Measurements from ENCODE around the gene SLC25A25.
"Not testable (repeated sequence)": the region's sequence is repeated elsewhere in the genome, so short reads cannot be mapped to it uniquely, and the experiment has no call there.

The SLC25A25 gene

DNA sequence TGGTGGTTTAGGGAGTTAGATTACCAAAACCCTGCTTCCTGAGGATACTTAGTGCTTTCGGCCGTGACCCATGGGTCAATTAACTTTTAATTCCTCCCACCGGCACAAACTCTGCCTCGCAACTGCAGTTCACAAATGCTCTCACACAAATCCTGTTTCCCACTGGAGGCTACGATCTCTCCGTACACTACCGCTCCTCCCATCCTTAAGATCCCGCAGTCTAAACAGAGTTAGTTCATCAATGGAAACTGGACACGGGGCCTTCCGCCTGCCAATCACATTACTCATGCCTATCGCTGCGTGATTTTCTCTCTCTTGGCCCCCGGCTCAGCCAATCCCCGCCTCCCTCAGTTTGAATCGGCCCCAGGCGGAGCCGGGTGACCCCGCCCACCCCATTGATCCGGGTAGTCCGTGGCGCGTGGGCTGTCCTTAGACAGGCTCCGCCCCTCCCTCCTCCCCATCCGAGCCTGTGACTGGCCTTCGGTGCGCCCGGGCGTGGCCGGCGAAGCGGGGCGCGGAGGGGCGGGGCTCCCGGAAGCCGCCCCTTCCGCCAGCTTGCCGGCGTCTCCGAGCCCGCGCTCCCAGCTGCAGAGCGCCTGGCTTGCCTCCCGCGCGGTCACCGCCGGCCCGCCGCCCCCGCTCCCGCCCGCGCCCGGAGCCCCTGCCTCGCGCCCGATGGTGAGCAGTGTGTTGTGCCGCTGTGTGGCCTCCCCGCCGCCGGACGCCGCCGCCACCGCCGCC, at the start of gene SLC25A25:
SLC25A25 (plus strand) TSS at position 588 of the 741 bp plus-strand sequence; CDS start at position 676, 88 bp downstream.
- DNase-seq (ENCODE audit: extremely low spot score, insufficient read length, low read depth) (peak; percentile 88), FAIRE-seq (no peak)

DNA sequence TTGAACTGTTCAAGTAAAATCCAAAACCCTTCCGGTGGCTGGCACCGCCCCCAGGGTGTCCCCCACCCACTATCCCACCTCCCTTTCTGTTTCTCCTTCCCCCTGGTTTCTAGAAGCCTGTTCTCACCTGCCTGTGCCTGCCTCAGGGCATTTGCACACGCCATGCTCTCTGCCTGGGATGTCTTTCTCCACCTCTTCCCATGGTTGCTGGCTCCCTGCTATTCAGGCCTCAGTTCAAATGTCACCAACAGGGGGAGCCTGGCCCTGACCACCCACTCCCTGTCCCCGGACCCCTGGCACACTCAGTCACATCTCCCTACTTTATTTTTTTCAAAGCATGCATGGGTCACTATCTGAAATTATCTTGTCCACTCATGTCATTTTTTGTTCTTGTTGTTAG, 47.3 kb upstream of the SLC25A25 start:
- no peak for FAIRE-seq
- DNase-seq (ENCODE audit: extremely low spot score, insufficient read length, low read depth) = no peak

DNA sequence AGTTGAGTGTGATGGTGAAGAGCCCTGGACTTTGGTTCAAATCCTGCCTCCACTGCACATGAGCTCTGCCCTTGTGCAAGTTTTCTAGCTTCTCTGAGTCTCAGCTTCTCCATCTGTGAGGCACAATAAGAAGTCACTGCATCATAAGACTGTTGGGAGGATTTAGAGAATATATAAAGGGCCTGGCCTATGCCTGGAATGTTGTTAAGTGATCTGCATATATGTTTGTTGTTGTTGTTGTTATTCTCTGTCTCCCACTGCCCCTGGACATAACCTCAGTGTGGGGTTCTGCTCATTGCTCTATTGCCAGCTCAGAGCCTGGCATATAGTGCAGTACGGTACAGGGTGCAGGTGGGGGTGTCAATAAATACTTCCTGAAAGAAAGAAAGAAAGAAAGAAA, 46.9 kb upstream of the SLC25A25 start:
- FAIRE-seq (no peak), DNase-seq (ENCODE audit: extremely low spot score, insufficient read length, low read depth) (no peak)

DNA sequence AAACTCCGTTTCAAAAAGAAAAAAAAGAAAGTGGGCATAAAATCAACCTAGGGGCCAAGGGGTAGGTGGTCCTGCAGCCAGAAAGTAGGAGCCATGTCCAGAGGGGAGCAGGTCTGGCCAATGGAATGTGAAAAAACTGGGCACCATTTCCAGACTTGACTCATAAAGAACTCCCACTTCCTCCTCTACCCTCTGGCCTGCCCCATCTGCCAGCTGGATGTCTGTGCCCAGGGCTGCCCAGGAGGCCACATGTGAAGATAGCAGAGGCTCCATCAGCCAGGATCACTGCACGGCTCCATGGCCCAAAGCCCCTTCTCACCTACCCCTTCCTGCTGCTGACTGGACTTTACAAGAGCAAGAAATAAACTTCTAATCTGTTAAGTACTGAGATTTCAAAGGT, 45.1 kb upstream of the SLC25A25 start:
- FAIRE-seq (no peak), DNase-seq (ENCODE audit: extremely low spot score, insufficient read length, low read depth) (no peak)

DNA sequence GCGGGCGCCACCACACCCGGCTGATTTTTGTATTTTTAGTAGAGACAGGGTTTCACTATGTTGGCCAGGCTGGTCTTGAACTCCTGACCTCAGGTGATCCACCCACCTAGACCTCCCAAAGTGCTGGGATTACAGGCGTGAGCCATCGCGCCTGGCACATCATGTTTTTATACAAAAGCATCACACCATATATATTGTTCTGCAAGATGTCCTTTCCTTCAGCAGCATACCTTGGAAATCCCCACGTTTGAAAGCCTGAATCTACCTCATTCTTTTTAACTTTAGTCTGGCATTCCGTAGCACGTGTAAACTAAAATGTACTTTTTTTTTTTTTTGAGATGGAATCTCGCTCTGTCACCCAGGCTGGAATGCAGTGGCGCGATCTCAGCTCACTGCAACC, 44.4 kb upstream of the SLC25A25 start:
- FAIRE-seq = not testable (repeated sequence)

DNA sequence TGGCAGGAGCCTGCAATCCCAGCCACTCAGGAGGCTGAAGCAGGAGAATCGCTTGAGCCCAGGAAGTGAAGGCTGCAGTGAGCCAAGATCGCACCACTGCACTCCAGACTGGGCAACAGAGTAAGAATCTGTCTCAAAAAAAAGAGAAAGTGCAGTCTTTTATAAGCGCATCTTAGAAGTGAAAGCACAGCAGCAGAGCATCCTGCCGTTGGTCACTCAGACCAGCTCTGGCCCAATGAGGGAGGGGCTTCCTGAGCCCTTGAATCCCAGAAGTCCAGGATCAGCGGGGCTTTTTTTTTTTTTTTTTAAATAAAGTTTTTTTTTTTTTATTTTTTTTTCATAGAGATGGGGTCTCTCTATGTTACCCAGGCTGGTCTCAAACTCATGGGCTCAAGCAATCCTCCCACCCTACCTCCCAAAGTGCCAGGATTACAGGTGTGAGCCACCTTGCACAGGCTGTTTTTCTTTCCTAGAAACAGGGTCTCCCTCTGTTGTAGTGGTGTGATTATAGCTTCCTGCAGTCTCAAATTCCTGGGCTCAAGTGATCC, 43.2 kb upstream of the SLC25A25 start:
- FAIRE-seq = no peak
- DNase-seq (ENCODE audit: extremely low spot score, insufficient read length, low read depth) = no peak

More for the DNA sequence above, 44.4 kb upstream of the SLC25A25 start:
- DNase-seq (ENCODE audit: extremely low spot score, insufficient read length, low read depth) = not testable (repeated sequence)

DNA sequence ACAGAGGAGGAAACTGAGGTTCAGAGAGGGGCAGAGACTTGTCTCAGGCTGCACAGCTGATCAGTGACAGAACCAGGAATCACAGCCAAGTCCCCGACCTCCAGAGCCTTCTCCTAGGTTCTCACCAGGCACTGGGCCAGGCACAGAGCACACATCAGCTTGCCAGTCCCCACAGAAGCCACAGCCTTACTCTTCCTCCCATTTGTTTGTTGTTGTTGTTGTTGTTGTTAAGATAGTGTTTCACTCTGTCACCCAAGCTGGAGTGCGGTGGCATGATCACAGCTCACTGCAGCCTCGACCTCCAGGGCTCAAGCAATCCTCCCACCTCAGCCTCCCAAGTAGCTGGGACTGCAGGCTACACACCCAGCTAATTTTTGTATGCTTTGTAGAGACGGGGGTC, 42.3 kb upstream of the SLC25A25 start:
- no peak for DNase-seq (ENCODE audit: extremely low spot score, insufficient read length, low read depth)
- FAIRE-seq = no peak

DNA sequence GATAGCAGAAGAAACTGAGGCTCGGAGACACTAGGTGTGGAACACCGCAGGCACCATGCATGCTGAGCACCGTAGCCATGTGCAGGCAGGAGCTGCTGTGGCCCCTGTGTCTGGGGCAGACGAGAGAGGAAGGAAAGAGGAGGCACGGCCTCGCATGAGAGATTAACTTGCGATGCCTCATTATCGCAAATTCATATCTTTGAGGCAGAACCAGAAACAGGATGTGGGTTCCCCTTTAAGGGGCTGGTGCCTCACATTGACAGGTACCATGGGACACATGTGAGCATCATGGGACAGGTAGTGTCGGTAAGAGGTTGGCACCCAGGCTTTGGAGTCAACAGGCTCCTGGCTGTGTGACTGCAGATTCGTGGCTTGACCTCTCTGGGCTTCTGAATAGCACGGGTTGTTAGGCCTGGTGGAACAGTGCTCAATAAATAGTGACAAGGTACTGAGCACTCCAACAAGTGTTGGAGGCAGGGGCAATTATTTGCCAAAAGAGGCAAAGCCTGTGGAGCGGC, 41.7 kb upstream of the SLC25A25 start:
- DNase-seq (ENCODE audit: extremely low spot score, insufficient read length, low read depth) (peak; percentile 47), FAIRE-seq (peak; percentile 80)

DNA sequence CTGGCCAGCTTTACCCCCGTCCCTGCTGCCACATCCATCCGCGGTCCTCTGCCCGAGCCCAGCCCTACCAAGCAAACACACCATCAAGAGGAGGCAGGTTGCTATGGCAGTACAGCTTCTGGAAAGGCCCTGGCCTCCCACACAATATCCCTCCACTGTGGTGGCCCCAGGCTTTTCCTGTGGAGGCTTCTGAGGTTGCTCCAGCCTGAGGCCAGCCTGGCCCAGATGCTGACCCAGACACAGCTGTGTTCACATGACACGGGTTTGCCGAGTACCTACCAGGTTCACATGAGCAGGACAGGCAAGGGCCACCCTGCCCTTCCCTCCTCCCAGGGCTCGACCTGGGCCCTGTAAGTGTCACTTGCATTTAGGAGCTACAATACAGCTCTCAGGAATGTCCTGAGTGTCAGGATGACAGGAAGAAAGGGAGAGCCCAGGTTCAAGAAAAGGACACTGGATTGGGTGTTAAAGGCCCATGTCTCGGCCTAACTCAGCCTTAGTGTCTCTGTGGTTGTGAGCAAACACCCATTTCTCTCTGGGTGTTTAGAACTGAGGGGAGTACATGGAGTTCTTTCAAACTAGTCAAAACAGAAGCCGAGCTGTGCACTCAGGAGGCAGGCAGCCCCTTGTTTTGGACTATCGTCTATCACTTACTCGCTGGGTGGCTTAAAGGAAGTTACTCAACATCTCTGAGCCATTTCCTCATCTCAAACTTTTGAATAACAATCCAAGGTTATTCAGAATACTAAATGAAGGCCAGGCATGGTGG, 41.1 kb upstream of the SLC25A25 start:
- FAIRE-seq = no peak

DNA sequence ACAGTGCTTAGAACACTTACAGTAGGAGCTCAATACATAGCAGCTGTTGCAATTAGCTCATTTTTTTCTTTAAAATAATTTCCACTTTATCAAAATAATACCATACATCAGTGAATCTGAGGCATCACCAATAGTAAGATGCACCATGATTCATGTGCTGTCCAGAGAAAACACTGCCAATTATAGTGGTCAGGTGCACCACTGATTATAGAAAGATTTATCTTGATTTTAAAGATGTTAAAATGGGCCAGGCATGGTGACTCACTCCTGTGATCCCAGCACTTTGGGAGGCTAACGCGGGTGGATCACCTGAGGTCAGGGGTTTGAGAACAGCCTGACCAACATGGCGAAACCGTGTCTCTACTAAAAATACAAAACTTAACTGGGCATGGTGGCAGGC, 40.3 kb upstream of the SLC25A25 start:
- FAIRE-seq (no peak), DNase-seq (ENCODE audit: extremely low spot score, insufficient read length, low read depth) (no peak)

More for the DNA sequence above, 41.1 kb upstream of the SLC25A25 start:
- DNase-seq (ENCODE audit: extremely low spot score, insufficient read length, low read depth) = no peak

DNA sequence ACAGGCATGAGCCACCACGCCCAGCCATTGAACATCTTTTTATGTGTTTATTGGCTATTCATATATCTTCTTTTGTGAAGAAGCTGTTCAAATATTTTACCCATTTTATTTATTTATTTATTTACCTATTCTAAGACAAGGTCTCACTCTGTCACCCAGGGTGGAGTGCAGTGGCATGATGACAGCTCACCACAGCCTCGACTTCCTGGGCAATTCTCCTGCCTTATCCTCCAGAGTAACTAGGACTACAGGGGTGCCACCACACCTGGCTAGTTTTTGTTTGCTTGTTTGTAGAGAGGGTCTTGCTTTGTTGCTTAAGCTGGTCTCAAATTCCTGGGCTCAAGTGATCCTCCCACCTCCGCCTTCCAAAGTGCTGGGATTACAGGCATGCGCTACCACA, 34.4 kb upstream of the SLC25A25 start:
- FAIRE-seq (no peak), DNase-seq (ENCODE audit: extremely low spot score, insufficient read length, low read depth) (no peak)

DNA sequence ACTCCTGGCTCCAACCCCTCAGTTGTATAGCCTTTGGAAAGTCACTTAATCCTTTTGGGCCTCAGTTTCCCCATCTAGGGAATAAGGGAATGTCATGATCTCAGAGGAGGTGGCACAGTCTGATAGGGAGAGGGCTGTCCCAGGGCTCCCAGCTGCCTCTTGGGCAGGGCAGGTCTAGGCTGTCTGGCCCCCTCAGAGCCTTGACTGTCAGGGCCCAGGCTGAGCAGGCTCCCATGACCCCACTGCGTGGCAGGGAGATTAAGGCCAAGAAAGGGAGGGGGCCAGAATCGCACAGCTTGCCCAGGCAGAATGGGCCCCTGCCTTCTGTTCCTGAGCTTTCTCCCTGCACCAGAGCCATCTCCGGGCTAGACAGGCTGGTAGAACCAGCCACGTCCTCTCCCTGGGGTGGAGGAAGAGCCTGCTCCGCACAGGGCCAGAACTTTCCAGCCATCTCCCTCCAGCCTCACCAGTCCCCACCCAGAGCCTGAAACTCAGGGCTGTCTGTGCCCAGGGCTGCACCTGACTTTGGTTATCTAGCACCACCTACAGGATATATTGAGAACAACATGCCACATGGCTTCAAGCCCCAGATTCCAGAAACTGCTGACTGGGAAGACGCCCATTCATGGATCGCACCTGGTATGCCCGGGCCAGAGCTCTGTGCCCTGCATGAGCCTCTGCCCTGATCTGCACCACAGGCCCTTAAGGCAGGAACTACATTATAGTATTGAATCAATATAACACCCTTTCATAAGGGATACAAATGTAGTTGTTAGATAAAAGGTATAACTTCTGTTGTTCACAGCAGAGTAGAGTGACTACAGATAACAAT, 33.0 kb upstream of the SLC25A25 start:
- FAIRE-seq (peak; percentile 59), DNase-seq (ENCODE audit: extremely low spot score, insufficient read length, low read depth) (peak; percentile 54)

DNA sequence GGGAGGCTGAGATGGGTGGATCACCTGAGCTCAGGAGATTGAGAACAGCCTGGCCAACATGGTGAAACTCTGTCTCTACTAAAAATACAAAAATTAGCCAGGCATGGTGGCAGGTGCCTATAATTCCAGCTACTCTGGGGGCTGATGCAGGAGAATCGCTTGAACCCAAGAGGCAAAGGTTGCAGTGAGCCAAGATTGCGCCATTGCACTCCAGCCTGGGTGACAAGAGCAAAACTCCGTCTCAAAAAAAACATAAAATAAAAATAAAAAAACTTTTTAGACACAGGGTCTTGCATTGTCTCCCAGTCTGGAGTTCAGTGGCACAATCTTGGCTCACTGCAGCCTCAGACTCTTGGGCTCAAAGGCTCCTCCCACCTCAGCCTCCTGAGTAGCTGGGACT, 31.5 kb upstream of the SLC25A25 start:
- not testable (repeated sequence) for FAIRE-seq; DNase-seq (ENCODE audit: extremely low spot score, insufficient read length, low read depth)

DNA sequence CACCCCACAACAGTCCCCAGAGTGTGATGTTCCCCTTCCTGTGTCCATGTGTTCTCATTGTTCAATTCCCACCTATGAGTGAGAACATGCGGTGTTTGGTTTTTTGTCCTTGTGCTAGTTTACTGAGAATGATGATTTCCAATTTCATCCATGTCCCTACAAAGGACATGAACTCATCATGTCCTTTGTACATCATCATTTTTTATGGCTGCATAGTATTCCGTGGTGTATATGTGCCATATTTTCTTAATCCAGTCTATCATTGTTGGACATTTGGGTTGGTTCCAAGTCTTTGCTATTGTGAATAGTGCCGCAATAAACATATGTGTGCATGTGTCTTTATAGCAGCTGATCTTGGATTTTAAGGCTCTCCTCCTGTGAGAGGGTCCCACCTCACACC, 27.2 kb upstream of the SLC25A25 start:
- FAIRE-seq; DNase-seq (ENCODE audit: extremely low spot score, insufficient read length, low read depth): not testable (repeated sequence)

DNA sequence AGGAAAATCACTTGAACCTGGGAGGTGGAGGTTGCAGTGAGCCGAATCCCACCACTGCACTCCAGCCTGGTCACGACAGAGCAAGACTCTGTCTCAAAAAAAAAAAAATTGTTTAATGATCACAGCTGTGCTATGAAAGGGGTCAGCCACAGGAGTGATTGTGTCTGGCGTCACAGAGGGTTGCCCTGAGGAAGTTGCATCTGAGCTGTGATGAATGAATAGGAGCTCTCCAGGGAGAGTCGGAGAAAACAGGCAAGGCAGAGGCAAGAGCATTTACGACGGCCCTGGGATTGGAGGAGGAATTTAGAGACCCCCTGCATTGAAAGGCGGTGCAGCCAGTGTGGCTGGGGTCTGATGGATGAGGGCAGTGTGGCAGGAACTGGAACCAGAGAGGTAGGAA, 26.0 kb upstream of the SLC25A25 start:
- no peak for FAIRE-seq

DNA sequence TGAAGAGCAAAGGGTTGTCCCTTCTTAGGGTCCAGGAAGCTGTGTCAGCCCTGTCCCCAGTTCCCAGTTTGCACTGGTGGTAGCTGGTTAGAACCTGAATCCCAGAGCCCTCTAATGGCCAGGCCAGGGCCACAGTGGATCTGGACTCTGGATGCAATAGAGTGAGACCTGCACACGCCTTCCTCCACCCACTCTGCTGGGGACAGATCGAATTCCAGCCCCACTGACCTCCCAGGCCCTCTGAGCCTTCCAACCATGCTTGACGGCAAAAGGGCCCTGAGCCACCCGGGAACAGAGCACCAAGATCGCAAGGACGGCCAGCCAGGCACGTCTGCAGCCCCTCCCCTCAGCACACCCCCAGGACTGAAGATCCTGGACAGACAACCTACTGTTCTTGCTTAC, 24.6 kb upstream of the SLC25A25 start:
- FAIRE-seq = no peak
- DNase-seq (ENCODE audit: extremely low spot score, insufficient read length, low read depth) = no peak

More for the DNA sequence above, 26.0 kb upstream of the SLC25A25 start:
- DNase-seq (ENCODE audit: extremely low spot score, insufficient read length, low read depth) = no peak

DNA sequence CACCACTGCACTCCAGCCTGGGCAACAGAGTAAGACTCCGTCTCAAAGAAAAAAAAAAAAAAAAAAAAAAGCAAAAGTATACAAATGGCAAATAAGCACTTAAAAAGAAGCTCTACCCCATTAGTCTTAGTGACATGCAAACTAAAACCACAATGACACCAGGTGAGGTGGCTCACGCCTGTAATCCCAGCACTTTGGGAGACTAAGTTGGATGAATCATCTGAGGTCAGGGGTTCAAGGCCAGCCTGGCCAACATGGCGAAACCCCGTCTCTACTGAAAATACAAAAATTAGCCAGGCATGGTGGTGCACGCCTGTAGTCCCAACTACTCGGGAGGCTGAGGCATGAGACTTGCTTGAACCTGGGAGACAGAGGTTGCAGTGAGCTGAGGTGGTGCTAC, 22.6 kb upstream of the SLC25A25 start:
- not testable (repeated sequence) for FAIRE-seq; DNase-seq (ENCODE audit: extremely low spot score, insufficient read length, low read depth)

DNA sequence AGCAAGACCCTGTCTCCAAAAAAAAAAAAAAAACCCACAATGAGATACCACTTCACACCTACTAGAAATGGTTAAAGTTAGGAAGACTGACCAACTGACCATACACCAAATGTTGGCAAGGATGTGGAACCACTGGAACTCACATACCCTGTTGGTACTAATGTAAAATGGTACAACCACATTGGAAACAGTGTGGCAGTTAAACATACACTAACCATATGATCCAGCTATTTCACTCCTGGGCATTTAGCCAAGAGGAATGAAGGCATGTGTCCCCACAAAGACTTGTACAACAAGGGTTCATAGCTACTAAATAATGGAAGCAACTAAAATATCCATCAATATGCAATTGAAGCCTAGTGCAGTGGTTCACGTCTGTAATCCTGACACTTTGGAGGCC, 22.2 kb upstream of the SLC25A25 start:
- DNase-seq (ENCODE audit: extremely low spot score, insufficient read length, low read depth) = no peak
- FAIRE-seq = no peak

DNA sequence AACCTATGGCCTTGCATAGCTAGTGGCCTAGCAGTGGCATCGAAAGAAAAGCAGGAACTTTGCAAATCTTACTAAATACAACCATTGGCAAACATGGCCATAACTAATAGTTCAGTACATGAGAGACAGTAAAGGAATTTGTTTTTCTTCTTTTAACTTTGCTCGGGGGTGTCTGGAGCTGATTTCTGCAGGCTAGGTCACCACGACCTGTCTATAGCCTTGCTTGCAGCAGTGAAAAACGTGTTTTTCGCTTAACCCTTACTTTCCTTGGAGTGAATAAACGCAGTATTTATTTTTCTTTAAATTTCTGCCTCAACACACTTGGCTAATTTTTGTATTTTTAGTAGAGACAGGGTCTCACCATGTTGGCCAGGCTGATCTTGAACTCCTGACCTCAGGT, 20.8 kb upstream of the SLC25A25 start:
- DNase-seq (ENCODE audit: extremely low spot score, insufficient read length, low read depth) = no peak
- FAIRE-seq = no peak

DNA sequence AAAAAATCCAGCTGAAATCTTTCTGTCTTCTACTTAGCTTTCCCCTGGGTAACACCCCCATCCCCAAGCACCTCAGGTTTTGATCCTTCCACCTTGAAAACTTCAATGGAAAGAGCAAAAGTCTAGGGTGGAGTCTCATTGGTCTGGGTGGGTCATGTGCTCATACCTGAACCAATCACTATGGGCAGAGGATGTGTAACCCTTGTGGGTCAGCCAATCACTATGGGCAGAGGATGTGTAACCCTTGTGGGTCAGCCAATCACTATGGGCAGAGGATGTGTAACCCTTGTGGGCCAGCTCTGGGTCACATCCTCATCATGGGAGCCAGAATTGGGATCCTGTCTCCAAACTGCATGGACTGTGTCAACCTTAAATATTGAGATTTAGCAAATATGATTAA, 19.4 kb upstream of the SLC25A25 start:
- no peak for DNase-seq (ENCODE audit: extremely low spot score, insufficient read length, low read depth)
- no peak for FAIRE-seq
